ENCODE results near the gene NCL. TPM values are rescaled to one million over a fixed set of nuclear protein-coding genes. Genes with fewer than 3 reads are reported as not detected.

Gene NCL
- total RNA-seq, 1 donor from 2014 or later = 309 TPM

DNA sequence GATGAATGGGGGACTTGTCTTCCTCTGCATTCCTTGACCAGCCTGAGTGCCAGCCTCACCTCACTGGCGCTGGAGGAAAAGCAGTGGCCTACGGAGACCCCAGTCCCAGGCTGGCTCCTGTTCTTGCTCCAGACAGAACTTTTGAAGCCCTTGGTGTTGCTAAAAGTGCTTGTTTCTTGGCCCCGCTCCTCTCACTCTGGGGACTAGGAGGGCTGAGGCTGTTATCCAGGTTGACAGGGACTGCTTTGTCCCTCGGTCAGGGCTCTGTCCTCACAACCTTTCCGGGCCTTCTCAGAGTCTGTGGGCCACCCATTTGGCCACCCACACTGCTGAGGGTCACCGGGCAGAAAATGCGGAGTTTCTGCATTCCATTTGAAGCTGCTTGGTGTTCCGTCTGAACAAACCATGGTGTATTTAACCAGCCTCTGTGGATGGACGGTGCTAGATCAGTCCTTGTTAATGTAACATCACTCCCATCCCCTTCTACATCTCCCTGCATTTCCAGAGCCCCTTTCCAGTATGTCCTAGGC is 43.2 kb downstream of the NCL start:
- intact Hi-C loops (cut with DNase I) = no loop called here
- ATAC-seq (no peak), DNase-seq (no peak)
- H3K27ac ChIP-seq = no peak overlapping the region
- TF ChIP-seq, protein P1, sequence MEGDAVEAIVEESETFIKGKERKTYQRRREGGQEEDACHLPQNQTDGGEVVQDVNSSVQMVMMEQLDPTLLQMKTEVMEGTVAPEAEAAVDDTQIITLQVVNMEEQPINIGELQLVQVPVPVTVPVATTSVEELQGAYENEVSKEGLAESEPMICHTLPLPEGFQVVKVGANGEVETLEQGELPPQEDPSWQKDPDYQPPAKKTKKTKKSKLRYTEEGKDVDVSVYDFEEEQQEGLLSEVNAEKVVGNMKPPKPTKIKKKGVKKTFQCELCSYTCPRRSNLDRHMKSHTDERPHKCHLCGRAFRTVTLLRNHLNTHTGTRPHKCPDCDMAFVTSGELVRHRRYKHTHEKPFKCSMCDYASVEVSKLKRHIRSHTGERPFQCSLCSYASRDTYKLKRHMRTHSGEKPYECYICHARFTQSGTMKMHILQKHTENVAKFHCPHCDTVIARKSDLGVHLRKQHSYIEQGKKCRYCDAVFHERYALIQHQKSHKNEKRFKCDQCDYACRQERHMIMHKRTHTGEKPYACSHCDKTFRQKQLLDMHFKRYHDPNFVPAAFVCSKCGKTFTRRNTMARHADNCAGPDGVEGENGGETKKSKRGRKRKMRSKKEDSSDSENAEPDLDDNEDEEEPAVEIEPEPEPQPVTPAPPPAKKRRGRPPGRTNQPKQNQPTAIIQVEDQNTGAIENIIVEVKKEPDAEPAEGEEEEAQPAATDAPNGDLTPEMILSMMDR (IDR thresholded peaks at IDR 0.05) = no peak
- H3K4me1 ChIP-seq = no peaks in the 10 kb centered on the region
- no peaks in the 10 kb centered on the region for H3K9me3 ChIP-seq
- no peak overlapping the region for H3K4me3 ChIP-seq
- no peaks in the 10 kb centered on the region for H3K27me3 ChIP-seq
- no peaks in the 10 kb centered on the region for H3K36me3 ChIP-seq

DNA sequence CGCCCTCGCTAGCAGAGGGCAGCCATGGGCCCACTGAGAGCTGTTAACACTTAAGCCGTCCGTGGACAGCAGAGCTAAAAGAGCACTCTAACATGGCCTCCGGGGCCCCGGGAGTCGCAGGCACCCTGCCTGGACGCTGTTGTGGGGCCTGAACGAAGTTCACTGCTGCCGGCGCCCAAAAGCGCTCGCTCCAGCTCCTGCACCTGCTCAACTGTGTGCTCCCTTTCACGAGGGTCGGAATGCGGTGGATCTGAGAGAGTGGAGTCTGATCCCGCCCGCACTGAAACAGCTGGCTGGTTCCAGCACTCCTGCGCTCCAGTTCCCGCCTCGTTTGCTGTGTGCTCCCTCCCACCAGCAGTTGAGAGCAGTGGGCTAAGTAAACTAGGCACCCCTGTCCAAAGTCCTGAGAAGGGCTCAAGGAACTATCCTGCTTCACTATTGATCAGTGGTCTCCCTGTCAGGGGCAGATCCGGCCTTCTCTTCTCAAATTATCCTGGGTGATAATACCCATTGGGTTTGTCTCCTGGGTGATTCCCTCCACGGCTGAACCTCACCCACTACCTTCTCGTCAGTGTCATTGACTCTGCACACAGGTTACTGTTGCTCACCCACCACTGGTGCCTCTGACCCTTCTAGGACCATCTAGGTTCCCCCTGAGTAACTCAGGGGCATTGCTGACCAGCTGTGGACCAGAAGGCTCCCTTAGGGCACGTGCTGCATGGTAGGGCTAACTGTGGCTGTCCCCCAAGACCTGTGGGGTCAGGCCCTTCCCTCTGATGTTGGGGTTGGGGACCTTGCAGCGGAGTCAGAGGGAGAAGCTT is 45.3 kb downstream of the NCL start:
- Histone ChIP-seq H3K4me1 (no peaks in the 10 kb centered on the region), H3K27me3 (no peaks in the 10 kb centered on the region), H3K27ac (no peak overlapping the region), H3K9me3 (no peaks in the 10 kb centered on the region), H3K4me3 (no peak overlapping the region), H3K36me3 (no peaks in the 10 kb centered on the region)
- TF ChIP-seq, protein P1 (IDR thresholded peaks at IDR 0.05) = no peak
- intact Hi-C loops (cut with DNase I) = no loop called here
- DNase-seq = no peak
- ATAC-seq = no peak

DNA sequence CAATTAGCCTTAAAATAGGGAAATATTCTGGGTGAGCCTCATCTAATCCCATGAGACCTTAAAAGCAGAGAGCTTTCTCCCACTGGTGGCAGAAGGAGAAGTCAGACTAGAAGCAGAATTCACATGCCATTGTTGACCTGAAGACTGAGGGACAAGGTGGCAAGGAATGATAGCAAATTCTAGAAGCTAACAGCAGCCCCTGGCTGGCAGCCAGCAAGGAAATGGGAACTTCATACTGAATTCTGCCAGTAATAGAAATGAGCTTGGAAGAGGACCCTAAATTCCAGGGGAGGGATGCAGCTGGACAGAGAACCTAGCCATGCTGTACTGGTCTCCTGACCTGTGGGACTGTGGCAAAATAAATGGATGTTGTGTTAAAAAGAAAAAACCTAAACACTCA is 49.3 kb downstream of the NCL start:
- H3K36me3 ChIP-seq = no peaks in the 10 kb centered on the region
- H3K9me3 ChIP-seq = no peaks in the 10 kb centered on the region
- no peak overlapping the region for H3K27ac ChIP-seq
- no peaks in the 10 kb centered on the region for H3K27me3 ChIP-seq
- DNase-seq (no peak), ATAC-seq (no peak)
- H3K4me3 ChIP-seq = no peak overlapping the region
- TF ChIP-seq, protein P1 (IDR thresholded peaks at IDR 0.05) = no peak
- intact Hi-C loops (cut with DNase I) = no loop called here
- H3K4me1 ChIP-seq = peaks cover 4% of the 10 kb centered on the region

DNA sequence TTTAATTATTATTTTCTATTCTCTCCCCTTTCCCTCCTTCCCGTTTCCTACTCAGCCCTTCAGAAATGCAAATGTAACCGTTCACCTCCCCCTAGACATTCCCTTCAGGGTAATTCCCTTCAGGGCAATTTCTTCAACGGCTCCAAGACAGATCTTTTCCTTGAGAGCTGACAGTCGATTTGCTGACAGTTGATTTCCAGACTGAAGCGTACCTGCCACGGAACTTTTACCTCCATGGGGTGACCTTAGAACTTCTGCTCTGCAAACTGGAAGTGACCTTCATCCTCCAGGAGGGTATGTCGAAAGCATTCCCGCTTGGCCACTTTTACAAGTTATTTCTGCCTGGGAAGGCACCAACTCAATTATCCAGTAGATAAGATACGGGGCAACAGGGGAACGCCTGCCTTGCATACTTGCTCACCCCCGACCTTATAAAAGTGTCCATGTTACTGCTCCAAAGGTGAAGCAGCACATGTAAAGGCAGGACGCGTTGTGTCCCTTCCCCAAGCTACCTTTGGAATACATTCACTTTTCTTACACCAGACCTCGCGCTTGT is 50.3 kb downstream of the NCL start:
- TF ChIP-seq, protein P1 (IDR thresholded peaks at IDR 0.05) = no peak
- Histone ChIP-seq H3K4me1 (peaks cover 4% of the 10 kb centered on the region), H3K36me3 (no peaks in the 10 kb centered on the region), H3K4me3 (no peak overlapping the region), H3K27ac (no peak overlapping the region), H3K27me3 (no peaks in the 10 kb centered on the region), H3K9me3 (no peaks in the 10 kb centered on the region)
- intact Hi-C loops (cut with DNase I) = loop anchor here (5.0 kb wide), 1 partner anchor 187 kb away; no protein-coding TSS in a partner anchor
- no peak for DNase-seq
- no peak for ATAC-seq

DNA sequence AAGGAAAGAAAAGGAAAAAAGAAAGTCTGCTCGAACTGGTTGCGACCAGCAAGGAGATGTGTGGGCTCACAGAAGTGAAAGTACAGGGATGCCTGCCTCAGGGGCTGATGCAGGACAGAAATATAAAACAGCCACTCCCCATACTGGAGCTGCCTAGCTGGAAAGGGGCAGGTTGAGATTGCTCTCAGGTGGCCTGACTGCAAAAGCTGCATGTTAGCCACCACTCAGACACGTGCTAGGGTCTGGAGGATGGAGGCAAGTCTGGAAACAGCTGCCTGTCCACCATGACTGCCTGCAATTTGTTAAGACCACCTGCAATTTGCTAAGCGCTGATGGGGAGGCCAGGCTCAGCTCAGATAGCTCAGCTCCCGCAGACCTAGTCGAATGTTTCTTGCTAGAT is 50.8 kb downstream of the NCL start:
- ATAC-seq = no peak
- TF ChIP-seq, protein P1 (IDR thresholded peaks at IDR 0.05) = no peak
- Histone ChIP-seq H3K4me1 (peaks cover 4% of the 10 kb centered on the region), H3K36me3 (no peaks in the 10 kb centered on the region), H3K4me3 (no peak overlapping the region), H3K27me3 (no peaks in the 10 kb centered on the region), H3K27ac (no peak overlapping the region), H3K9me3 (no peaks in the 10 kb centered on the region)
- DNase-seq = no peak
- intact Hi-C loops (cut with DNase I) = loop anchor here (5.0 kb wide), 1 partner anchor 186 kb away; no protein-coding TSS in a partner anchor
